ENCODE results near the gene AMOT.

- TF ChIP-seq POLR2AphosphoS5 (IDR thresholded peaks at IDR 0.05; ENCODE audit: low read depth, low read length) (no peak), TAF1 (IDR thresholded peaks at IDR 0.05; ENCODE audit: borderline replicate concordance, low read depth, low read length) (no peak), POLR2A (IDR thresholded peaks at IDR 0.05; ENCODE audit: low read depth, low read length) (no peak)
These were observed 55.3 kb downstream of the AMOT start for GRCh38 chrX:112785344-112785743.
